Measurements from ENCODE around the gene HRC.
A peak's percentile ranks its signal among the peaks of the same experiment; 100 is the strongest.
"Not testable (repeated sequence)": the region's sequence is repeated elsewhere in the genome, so short reads cannot be mapped to it uniquely, and the experiment has no call there.

HRC gene

DNA sequence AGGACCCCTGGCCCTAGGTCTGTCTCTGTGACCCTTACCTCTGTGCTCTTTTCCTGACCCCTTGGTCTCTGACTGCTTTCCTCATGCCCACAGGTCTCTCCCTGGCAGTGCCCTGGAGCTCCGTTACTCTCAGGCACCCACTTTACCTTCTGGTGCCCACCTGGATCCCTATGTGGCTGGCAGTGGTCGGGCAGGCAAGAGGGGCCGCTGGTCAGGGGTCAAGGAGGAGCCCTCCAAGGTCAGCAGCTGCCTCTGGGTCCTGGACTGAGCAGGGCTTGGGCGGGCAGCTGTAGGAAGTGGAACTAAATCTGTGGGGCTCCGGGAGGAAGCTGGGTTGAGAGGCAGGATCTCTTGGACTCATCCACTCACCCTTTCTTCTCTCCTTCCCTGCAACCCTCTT lies 19.5 kb downstream of the HRC start:
- no peak for DNase-seq (ENCODE audit: low spot score)

- peak; percentile 34 for DNase-seq (ENCODE audit: low spot score)
Measured at GRCh38 chr19:49133621-49134454, 21.4 kb downstream of the HRC start.

GRCh38 chr19:49132974-49133609 lies 22.1 kb downstream of the HRC start:
- DNase-seq (ENCODE audit: low spot score): no peak

GRCh38 chr19:49130325-49130724 lies 24.9 kb downstream of the HRC start:
- DNase-seq (ENCODE audit: low spot score): no peak

GRCh38 chr19:49129238-49129583 lies 26.0 kb downstream of the HRC start:
- DNase-seq (ENCODE audit: low spot score): no peak

DNA sequence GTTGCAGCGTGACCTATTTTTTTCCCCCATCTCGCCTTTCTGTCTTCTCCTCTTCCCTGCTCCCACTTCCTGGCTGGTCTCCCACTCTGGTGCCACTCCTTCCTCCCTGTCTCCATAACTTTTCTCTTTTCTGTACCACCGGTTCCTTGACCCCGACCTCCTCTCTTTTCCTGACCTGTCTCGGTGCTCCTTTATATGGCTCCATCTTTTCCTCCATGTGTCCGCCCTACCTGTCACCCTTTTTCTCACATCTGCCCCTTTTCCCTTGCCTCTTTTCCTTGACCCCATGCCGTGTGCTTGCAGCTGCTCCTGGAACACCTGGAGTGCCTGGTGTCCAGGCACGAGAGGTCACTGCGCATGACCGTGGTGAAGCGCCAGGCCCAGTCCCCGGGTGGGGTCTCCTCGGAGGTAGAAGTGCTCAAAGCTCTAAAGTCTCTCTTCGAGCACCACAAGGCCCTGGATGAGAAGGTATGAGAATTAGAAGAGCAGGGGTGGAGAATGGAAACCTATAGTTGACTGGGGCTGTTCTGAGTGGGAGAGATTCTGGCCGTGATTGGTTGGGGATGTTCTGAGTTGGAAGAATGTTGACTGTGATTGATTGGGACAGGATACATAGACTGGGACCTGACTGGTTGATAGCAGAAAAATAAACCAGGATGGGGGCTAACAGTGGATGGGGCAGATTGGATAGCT lies 26.5 kb downstream of the HRC start:
- DNase-seq (ENCODE audit: low spot score): no peak

GRCh38 chr19:49127674-49128544 lies 27.3 kb downstream of the HRC start:
- peak; percentile 95 for DNase-seq (ENCODE audit: low spot score)

DNA sequence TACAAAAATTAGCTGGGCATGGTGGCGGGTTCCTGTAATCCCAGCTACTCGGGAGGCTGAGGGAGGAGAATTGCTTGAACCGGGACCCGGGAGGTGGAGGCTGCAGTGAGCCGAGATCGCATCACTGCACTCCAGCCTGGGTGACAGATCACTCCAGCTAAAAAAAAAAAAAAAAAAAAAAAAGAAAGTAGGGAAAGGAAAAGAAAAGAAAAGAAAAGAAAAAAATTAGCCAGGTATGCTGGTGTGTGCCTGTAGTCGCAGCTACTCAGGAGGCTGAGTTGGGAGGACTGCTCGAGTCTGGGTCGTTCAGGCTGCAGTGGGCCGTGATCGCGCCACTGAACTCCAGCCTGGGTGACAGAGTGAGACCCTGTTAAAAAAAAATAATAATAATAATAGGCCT lies 28.0 kb downstream of the HRC start:
- DNase-seq (ENCODE audit: low spot score): not testable (repeated sequence)

DNA sequence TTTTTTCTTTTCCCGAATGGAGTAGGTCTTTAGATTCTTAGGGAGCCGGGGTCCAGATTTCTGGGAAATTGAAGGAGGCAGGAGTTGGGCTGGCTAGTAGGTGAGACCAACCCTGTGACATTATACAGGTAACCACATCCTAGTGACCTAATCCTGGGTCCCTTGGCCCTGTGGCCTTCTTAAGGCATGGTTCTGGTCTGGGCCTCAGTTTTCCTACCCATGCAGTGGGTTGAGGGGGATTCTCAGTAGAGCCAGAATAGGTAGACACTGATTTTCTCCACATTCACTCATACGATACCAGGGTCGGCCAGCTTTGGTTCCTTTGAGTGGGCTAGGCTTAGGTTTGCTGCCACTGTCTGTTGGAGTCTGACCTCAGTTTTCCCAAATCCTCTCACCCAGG lies 28.6 kb downstream of the HRC start:
- no peak for DNase-seq (ENCODE audit: low spot score)

GRCh38 chr19:49125025-49125731 lies 30.0 kb downstream of the HRC start:
- DNase-seq (ENCODE audit: low spot score): no peak

DNA sequence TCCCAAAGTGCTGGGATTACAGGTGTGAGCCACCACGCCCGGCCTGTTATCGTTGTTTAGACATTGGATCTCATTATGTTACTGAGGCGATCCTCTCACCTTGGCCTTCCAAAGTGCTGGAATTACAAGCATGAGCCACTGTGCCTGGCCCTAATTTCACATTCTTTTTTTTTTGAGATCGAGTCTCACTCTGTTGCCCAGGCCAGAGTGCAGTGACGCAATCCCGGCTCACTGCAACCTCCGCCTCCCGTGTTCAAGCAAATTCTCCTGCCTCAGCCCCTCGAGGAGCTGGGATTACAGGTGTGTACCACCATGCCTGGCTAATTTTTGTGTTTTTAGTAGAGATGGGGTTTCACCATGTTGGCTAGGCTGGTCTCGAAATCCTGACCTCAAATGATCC lies 31.9 kb downstream of the HRC start:
- DNase-seq (ENCODE audit: low spot score): not testable (repeated sequence)

DNA sequence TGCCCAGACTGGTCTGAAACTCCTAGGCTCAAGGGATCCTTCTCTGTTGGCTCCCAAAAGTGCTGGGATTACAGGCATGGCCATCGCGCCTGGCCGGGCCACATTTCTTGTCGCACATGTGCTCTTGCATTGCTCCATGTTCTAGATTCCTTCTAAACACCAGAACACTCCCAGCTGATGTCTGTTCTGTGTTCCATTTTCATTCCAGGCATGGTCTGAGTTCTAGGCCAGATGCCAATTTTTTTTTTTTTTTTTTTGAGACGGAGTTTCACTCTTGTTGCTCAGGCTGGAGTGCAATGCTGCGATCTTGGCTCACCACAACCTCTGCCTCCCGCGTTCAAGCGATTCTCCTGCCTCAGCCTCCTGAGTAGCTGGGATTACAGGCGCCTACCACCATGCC lies 33.4 kb downstream of the HRC start:
- not testable (repeated sequence) for DNase-seq (ENCODE audit: low spot score)

- DNase-seq (ENCODE audit: low spot score): no peak
Measured at GRCh38 chr19:49120868-49121267, 34.3 kb downstream of the HRC start.

DNA sequence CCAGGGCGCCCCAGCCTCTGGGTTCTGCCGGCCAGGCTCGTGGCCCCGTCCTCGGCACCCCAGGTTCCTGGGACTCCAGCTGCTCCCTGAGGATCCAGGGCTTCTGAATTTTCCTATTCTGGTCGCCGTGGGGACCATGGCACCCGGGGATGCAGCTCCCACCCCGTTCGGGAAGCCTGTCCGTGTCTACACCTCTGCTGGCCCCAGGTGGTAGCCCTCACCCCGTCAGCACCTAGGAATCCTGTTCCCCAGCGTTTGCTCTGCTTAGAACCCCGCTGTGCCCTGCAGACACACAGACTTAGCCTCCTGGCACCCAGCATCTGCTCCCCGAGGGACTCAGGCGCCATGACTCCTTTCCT lies 34.9 kb downstream of the HRC start:
- DNase-seq (ENCODE audit: low spot score): no peak

- DNase-seq (ENCODE audit: low spot score): no peak
Measured at GRCh38 chr19:49119411-49120324, 35.5 kb downstream of the HRC start, which contains the start of gene PPFIA3. Gene PPFIA3 (plus strand): TSS chr19:49119544. CDS start chr19:49127874, 8,330 bp downstream.

DNA sequence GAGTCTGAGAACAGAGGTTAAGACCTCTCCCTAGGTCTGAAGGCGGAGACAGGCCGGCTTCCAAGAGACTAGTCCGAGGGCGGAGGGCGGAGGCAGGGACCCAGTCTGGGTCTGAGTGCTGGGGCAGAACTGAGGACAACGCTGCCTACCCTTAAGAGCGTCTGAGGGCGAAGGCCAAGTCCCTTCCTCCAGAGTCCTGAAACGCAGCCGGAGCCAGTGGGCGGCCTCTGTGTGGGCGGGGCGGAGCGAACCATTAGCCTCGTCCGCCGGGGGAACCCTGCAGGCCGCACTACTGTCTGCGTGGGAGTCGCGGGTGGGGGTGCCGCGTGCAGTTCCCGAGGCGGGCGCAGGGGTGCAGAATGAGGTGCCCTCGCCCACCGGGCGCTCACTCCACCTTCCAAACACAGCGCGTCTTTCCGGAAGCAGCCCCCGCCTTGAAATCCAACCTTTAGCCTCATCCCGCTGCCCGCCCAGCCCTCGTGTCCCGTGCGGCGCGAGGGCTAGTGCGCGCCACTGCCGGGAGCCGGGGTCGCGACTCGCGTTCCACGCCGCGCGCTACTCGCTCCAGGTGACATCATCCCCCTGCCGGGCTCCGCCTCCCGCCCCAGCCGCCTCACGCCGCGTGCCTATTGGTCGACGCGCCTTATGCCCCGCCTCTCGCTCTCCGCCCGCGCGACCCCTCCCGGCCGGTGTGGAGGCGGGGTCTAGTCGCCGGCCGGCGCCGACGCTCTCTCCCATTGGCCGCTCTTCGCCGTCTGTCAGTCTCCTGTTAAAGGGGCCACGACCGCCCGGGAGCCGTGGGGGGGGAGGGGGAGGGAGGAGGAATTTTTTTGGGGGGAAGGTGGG lies 36.4 kb downstream of the HRC start, which contains the start of gene C19orf73:
C19orf73 (minus strand) TSS at position 579 of the 846 bp plus-strand sequence; CDS start at position 458, 121 bp downstream.
- DNase-seq (ENCODE audit: low spot score): peak; percentile 96

DNA sequence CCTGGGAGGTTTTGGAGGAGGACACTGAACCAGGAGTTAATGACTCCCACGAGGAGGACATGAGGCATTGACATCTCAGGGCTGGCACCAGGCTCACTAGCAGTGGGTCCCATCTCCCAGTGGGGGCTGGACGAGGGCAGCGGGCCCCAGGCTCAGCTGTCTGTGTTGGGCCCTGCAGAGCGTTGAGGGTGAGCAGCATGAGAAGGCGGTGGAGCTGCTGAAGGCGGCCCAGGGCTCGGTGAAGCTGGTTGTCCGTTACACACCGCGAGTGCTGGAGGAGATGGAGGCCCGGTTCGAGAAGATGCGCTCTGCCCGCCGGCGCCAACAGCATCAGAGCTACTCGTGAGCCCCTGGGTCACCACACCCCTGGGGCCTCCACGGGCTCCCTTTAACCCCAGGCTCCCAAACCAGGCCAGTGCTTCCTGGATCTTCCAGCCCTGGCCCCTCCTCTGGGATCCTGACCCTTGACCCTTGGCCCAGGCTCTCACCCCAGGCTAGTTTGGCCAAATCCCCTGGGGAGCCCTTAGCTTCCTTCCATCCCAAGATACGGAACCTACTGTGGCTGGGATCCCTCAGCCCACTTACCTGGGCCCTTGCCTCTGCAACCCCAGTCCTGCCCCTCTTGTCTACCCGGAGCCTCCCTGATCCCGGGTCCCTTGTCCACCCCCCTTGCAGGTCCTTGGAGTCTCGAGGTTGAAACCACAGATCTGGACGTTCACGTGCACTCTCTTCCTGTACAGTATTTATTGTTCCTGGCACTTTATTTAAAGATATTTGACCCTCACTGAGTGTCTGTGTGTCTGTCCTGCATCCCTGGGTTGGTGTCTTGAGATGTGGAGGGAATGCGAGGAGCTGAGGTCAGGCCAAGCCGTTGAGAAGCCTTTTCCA lies 37.3 kb downstream of the HRC start:
- DNase-seq (ENCODE audit: low spot score): no peak

DNA sequence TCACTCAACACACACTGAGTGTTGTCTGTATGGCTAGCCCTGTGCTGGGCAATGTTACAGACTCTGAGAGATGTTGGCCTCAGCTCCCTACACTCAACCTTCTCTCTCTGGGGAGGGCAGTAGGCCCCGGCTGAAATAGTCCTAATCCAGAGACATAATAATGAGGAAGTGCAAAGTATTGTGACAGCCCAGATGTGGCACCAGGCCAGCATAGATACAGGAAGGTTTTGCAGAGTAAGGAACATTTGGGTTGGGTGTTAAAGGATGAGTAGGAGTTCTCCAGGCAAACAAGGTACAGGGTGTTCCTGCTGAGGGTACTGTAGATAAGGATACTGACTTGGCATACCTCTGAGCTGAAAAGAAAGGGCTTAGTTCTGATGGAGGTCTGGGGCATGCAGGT lies 38.7 kb downstream of the HRC start:
- DNase-seq (ENCODE audit: low spot score): no peak

Measured in CD4-positive, alpha-beta T cell treated with Interleukin-2 at 100 ng/mL for 4 hours (primary cell).